H1 (cell line): ENCODE results near the gene WASF3.

Experiments used
- BRCA1 ChIP-seq: IDR thresholded peaks from 2 replicates; pipeline ENCODE4 v1.6.1; 2012; ENCODE audit warnings: low read depth, low read length, improper control_type of control experiment
- EZH2 ChIP-seq: fragments of 200-600 bp; sonication (generic); IDR thresholded peaks from 2 replicates; pipeline ENCODE4 v1.7.1; 2012; ENCODE audit warnings: low read depth, mild to moderate bottlenecking, moderate library complexity, low read length, inconsistent platforms; ENCODE audit not compliant: severe bottlenecking
- NRF1 ChIP-seq: IDR thresholded peaks from 2 replicates; pipeline ENCODE4 v1.6.1; 2011; ENCODE audit warnings: mild to moderate bottlenecking, low read depth, low read length, improper control_type of control experiment
- POLR2A ChIP-seq, 2 experiments: IDR thresholded peaks; 1 replicate in 1 of 2; 2 replicates in 1 of 2; pipeline ENCODE4 v1.6.1; 2011; ENCODE audit warnings: low read depth in 2 of 2, low read length in 2 of 2, mild to moderate bottlenecking in 2 of 2; ENCODE audit errors: control extremely low read depth in 1 of 2
- POLR2AphosphoS5 ChIP-seq: IDR thresholded peaks from 2 replicates; pipeline ENCODE4 v1.6.1; 2011; ENCODE audit warnings: low read depth, low read length
- RAD21 ChIP-seq, 2 experiments: IDR thresholded peaks in 1 of 2; conservative IDR thresholded peaks in 1 of 2; 2 replicates each; pipeline ENCODE4 v1.6.1; 2011; ENCODE audit warnings: low read depth in 2 of 2, low read length in 2 of 2, improper control_type of control experiment in 1 of 2, inconsistent platforms in 1 of 2, mild to moderate bottlenecking in 1 of 2, moderate library complexity in 1 of 2
- SP2 ChIP-seq: IDR thresholded peaks from 2 replicates; pipeline ENCODE4 v1.6.1; 2012; ENCODE audit warnings: mild to moderate bottlenecking, low read length, inconsistent platforms
- TAF1 ChIP-seq: IDR thresholded peaks from 2 replicates; pipeline ENCODE4 v1.6.1; 2011; ENCODE audit warnings: mild to moderate bottlenecking, low read depth, low read length
- TF ChIP-seq, protein P1 (sequence below), 3 experiments: IDR thresholded peaks; 1 replicate in 2 of 3; 2 replicates in 1 of 3; pipeline versions ENCODE4 v1.5.1 to v1.6.1; 2011; ENCODE audit warnings: low read length in 3 of 3, mild to moderate bottlenecking in 3 of 3, inconsistent platforms in 2 of 3, low read depth in 1 of 3, moderate library complexity in 1 of 3; ENCODE audit not compliant: insufficient read depth in 1 of 3; ENCODE audit errors: control extremely low read depth in 1 of 3

DNA sequence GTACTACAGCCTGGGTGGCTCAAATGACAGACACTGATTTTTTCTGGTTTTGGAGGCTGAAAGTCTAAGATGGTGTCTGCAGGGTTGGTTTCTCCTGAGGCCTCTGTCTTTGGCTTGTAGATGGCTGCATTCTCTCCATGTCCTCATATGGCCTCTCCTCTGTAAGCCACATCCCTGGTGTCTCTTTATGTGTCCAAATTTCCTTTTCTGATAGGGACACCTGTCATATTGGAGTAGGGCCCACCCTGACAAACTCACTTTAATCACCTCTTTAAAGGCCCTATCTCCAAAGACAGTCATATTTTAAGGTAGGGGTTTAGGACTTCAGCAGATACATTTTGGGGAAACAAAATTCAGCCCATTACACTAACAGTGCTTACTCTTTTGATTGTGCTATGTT lies 32.0 kb upstream of the WASF3 start:
- TF ChIP-seq POLR2A (IDR thresholded peaks at IDR 0.05; ENCODE audit: control extremely low read depth in 1 of 2, low read depth in 2 of 2, low read length in 2 of 2) (no peak), EZH2 (no peak), RAD21 (IDR thresholded peaks at IDR 0.05 in 1 of 2, conservative IDR thresholded peaks at IDR 0.05 in 1 of 2; ENCODE audit: low read depth in 2 of 2, low read length in 2 of 2) (no peak), BRCA1 (no peak), NRF1 (no peak), SP2 (no peak), POLR2AphosphoS5 (no peak), TAF1 (no peak)
- TF ChIP-seq, protein P1, sequence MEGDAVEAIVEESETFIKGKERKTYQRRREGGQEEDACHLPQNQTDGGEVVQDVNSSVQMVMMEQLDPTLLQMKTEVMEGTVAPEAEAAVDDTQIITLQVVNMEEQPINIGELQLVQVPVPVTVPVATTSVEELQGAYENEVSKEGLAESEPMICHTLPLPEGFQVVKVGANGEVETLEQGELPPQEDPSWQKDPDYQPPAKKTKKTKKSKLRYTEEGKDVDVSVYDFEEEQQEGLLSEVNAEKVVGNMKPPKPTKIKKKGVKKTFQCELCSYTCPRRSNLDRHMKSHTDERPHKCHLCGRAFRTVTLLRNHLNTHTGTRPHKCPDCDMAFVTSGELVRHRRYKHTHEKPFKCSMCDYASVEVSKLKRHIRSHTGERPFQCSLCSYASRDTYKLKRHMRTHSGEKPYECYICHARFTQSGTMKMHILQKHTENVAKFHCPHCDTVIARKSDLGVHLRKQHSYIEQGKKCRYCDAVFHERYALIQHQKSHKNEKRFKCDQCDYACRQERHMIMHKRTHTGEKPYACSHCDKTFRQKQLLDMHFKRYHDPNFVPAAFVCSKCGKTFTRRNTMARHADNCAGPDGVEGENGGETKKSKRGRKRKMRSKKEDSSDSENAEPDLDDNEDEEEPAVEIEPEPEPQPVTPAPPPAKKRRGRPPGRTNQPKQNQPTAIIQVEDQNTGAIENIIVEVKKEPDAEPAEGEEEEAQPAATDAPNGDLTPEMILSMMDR (IDR thresholded peaks at IDR 0.05; ENCODE audit: control extremely low read depth in 1 of 3, insufficient read depth in 1 of 3, low read depth in 1 of 3, low read length in 3 of 3), result no peak
